GM19372 (cell line): ENCODE results near the gene ACVR1C.

Experiments
- ATAC-seq: cut with Tn5 transposase; IDR thresholded peaks from one replicate; pipeline ENCODE4 v1.9.1; 2021; ENCODE audit warnings: mild to moderate bottlenecking, low read depth, moderate library complexity; ENCODE audit not compliant: unreplicated experiment

Gene ACVR1C

DNA sequence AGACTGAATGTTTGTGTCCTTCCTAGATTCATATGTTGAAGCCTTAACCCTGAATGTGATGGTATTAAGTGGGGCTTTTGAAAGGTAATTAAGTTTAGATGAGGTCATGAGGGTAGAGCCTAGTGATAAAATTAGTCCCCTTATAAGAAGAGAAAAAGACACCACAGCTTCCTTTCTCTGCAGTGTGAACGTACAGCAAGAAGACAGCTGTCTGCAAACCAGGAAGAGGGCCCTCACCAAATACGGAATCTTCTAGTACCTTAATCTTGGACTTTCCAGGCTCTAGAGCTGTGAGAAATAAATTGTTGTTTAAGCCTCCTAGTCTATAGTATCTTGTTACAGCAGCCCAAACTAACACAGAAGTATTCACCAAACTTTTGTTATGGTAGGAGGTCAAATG is 127.6 kb downstream of the ACVR1C start:
- ATAC-seq: no peak

DNA sequence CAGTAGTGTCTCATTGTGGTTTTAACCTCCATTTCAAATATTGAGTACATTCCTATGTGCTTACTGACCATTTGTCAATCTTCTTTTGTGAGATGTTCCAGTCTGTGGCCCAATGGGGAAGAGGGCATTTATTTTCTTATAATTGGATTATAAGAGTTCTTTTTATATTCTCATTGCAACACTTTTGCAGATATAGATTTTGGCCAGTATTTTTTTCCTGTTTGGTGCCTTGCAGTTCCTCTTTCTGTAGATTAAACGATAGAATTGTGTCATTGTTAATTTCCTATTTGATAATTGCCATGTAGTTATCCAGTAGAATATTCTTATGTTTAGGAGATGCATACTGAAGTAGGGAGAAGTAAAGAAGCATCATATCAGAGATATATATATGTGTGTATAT is 128.3 kb downstream of the ACVR1C start:
- ATAC-seq: no peak

DNA sequence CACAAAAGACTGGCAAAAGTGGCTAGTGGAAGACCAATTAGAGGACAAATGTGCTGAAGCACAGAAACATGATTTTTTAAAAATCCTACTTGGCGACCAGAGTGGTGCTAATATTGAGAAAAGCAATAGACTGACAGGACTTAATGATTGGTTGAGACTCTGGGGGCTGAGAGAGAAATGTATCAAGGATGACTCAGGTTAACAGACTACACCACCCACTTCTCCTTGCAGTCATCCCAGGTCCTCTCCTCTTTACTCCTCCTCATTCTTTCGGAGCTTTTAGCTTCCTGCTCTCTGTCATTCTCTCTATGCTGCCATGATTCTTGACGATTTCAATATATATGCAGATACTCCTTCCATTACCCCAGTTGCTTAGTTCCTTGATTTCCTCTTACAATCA is 130.2 kb downstream of the ACVR1C start:
- no peak for ATAC-seq

DNA sequence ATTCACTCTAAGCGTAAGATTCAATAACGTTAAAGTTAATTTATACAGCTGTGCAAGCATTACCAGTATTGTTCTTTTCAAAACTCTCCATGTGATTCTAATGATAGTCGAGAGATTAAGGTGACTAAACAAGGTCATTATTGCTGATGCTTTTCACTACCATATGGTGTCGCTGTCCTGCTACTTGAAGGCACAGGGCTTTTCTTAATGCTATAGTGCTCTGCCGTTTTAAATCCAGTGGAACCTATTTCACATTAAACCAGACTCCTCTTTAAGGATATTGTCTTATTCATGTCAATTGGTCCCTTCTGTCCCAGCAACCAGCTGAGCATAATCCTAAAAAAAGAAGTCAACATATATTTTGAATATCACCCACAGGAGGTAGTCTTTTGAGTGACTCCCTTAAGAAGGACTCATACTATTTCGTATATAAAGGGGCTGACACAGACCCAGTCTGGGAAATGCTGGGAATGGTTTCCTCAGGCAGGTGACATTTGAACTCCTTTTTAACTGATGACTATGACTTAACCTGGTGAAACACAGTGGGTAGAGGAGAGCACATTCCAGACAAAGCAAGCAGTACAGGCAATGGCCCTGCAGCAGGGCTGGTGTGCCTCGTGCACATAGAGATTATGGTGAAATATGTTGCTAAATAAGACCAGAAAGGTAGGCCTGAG is 130.9 kb downstream of the ACVR1C start:
- ATAC-seq: peak; percentile 68

DNA sequence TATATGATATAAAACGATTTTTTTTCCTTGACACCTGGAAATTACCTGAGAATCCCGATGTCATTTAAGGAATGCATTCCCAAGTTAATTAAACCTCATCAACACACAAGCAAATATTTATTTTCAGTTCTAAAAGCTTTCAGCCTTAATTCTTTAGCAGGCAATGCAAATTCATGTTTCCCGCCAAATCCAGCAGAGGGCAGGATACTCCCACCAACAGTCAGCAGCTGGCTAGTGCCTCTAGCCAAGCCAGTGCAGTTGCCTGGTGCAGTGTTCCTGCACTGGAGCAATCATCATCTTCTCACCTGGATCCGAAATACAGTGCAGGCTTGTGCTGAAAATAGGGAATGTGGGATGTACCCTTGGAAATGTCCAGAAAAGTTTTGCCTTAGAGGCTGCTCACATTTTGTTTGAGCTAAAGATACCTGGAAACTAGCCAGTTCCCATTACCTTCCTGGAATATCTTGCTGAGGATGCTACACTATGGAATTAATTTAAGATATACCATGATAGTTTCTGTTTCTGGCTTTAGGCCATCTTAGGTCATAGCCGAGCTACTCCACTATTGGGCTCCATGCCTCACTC is 136.4 kb downstream of the ACVR1C start:
- peak; percentile 98 for ATAC-seq

DNA sequence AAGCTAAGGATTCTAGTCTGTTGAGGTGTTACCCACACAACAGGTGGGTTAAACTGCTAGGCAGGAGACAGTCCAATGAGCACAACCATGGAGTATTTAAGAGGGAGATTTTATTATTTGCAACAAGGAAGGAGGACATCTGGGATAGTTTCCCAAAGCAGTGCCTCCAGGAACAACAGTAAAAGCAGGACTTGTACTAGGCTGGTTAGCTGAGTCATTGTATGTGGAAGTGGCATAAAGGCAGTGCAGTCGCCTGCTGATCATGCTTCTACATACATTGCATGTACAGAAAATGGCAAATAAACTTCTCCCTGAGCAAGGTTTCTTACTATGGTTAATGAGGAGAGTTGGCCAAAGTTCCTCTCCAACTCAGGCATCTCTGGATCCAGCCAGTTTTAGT is 138.7 kb downstream of the ACVR1C start:
- ATAC-seq: no peak

DNA sequence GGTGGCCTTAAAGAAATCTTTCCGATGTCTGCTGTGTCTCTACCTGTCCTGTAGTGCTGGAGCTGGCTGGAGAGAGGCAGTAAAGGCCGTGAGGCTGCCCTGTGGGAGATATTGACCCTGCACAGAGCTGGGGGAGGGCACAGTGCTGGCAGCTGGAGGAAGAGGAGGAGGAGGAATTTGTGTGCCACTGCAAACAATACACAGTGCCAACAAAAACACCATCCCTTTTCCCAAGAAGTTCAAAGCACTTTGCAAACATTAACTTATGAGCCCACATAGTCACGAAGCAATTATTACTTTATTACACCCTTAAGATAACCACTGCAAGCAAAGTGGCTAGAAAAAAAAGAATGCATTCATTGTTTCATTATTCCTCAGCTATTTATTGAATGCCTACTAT is 139.8 kb downstream of the ACVR1C start:
- ATAC-seq: no peak

DNA sequence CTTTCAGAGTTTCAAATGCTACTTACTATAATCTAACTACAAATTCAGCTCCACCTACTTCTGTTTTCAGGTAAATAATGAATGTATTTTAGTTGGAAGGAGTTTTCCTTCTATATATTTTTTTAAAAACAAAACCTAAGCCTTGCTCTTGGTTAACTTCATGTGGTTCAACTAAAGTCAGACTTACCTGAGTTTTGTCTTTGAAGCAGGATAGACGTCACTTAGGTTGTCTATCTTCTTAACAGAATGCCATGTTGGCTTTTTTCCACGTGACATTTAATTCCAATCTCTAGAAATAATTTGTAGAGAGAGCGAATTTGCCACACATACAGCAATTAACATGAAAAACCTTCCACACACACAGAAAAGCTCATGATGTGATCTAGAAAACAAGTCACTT is 140.9 kb downstream of the ACVR1C start:
- no peak for ATAC-seq

DNA sequence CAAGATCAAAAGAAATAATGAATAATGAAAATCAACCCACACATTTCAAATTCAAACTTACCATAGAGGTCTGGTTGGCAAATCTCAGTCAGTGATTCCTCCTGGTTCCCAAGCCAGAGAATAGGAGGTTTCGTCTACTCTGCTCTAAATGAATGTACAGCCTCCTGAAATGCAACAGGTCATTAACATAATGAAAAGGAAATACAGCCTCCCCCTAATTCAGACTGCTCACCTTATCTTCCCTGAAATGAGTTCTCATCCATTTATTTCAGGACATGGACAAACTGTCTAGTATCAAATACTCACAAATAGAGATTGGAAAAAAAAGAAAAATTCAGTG is 141.4 kb downstream of the ACVR1C start:
- ATAC-seq: no peak

DNA sequence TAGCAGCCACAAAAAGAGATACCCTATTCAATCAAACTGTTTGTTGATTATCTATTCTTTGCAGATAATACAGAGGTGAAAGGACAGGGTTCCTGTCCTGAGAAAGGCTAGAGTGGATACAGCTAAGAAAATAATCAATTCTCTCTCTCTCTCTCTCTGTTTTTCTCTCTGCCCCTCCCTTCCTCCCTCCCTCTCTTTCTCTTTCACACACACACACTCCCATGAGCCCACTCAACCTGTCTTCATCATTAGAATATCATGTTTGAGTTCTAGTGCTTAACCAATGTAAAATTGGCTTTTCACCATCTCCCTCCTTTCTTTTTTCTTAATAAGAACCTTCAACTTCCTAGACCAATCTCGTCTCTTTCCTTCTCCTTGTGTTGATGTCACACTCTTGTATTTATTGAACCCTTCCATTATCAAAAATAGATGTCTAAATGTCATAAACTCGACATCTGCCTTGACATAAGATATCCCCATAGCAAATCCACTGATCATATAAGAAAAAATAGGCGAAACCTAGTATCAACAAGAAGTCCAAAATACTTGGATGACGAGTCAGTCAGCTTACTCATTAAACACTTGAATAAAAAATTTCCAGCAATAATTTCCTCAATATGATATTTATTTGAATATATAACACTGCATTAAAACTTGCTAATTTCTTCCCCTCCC is 141.9 kb downstream of the ACVR1C start:
- no peak for ATAC-seq

DNA sequence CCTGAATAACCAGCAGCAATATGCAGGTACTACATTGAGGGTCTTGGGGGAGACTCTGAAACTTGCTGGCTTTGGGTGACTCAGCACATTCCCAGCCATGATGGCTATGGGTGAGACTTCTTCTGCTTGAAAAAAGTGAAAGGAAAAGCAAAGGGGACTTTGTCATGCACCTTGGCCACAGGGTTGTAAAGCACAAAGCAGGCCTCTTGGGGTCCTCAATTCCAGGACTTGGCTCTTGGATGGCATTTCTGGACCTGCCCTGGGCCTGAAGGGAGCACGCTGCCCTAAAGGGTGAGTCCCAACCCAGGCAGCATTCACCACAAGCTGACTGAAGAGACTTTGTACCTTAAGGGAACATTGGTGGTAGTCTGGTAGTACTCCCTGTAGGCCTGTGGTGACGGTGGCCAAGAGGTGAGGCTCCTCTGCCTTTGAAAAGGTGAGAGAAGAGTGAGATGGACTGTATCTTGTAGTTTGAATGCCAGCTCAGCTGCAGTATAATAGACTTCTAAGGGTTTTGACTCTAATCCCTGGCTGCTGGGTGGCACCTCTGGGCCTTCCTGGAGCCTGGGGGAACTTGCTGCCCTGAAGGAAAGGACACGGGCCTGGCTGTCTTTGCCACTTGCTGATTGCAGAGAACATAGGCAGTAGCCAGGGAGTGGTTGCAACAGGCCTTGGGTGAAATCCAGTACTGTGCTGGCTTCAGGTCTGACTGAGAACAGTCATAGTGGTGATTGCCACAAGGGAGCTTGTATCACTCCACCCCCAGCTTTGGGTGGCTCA is 148.3 kb downstream of the ACVR1C start:
- peak; percentile 58 for ATAC-seq

DNA sequence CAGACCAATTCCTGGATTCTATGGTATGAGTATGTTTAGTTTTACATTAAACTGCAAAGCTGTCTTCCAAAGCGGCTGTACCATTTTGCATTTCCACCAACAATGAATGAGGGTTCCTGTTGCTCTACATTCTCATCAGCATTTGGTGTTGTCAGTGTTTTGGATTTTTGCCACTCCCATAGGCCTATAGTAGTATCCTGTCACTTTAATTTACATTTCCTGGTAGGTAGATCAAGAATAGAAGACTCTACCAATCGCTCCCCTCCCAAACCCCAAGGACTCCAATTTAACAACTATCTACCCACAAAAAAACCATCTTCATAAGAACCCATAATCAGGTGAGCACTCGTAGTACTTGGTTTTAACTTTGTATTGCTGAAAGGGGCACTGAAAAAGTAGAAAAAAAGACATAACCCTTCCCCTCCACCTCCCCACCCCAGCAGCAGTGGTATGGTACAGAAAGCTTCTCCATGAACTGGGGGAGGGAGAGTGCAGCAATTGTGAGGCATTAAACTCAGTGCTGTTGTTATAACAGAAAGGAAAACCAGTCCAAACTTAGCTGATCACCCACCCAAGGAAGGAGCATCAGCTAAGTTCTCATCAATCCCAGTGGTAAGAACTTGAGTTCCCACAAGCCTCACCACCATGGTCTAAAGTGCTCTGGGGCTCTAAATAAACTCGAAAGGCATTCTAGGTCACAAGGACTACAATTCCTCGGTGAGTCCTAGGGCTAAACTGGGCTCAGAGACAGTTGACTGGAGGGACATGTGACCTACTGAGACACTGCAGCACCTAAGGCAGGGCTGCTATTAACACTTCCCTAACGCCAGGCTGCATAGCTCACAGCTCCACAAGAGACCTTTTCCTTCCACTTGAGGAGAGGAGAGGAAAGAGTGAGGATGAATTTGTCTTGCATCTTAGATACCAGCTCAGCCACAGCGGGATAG is 149.3 kb downstream of the ACVR1C start:
- ATAC-seq: peak; percentile 40

DNA sequence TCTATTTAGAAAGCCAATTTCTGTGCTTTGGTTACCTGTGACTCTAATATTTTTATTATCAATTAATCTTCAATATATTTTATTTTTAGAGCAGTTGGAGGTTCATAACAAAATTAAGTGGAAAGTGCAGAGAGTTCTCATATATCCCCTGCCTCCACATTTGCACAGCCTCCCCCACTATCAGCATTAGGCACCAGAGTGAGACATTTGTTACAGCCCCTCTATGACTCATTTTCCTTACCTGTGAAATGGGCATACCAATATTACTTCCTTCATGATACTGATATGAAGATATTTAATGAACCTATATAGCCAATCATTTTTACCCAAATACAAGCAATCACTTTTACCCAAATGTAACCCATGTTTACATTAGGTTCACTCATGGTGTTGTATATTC is 150.7 kb downstream of the ACVR1C start:
- ATAC-seq: no peak

DNA sequence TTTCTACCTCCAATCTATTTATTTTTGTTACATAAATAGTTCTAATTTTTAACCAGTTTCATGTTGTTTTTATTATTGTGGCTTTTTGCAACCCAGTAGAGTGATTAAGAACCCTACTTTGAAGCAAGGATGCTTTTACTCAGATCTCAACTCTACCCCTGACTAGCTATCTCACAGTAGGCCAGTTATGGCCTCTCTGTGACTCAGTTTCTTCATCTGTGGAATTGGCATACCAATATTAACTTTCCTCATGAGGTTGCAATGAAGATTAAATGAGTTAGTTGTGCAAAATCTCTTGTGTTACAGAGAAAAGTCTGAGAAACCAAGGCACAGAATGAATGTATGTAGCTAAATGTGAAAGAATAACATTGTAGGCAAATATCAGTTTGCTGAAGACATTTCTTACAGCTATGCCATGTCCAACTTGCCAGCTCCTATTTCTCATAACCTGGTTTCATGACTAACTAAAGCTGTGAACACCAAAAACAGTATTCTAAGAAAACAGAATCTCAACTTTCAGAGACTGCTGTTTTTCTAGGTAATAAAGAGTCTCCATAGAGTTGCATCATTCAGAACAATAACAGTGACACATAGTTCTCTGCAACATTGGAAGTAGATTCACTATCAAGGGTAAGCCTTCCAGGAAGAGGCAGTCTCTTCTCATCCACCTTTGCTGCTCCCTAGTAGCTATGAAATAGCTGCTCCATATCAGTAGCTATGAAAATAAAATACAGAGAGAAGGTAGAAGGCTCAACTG is 151.5 kb downstream of the ACVR1C start:
- ATAC-seq: no peak
